GM19351 (cell line): Measurements from ENCODE around the gene MAT2B.
"Not testable (repeated sequence)": the region's sequence is repeated elsewhere in the genome, so short reads cannot be mapped to it uniquely, and the experiment has no call there.

ENCODE experiments used
- ATAC-seq: cut with Tn5 transposase; IDR thresholded peaks from one replicate; pipeline ENCODE4 v1.9.1; 2021; ENCODE audit warnings: mild to moderate bottlenecking, moderate library complexity; ENCODE audit not compliant: unreplicated experiment

Gene MAT2B

GRCh38 chr5:163503106-163504078, 2.0 kb upstream of the MAT2B start:
- no peak for ATAC-seq

- ATAC-seq = peak; percentile 3
Observed at GRCh38 chr5:163504079-163504931, 1.1 kb upstream of the MAT2B start.

GRCh38 chr5:163505049-163505367, 411 bp upstream of the MAT2B start:
- ATAC-seq = no peak

GRCh38 chr5:163506095-163506457, 657 bp downstream of the MAT2B start:
- peak; percentile 18 for ATAC-seq

DNA sequence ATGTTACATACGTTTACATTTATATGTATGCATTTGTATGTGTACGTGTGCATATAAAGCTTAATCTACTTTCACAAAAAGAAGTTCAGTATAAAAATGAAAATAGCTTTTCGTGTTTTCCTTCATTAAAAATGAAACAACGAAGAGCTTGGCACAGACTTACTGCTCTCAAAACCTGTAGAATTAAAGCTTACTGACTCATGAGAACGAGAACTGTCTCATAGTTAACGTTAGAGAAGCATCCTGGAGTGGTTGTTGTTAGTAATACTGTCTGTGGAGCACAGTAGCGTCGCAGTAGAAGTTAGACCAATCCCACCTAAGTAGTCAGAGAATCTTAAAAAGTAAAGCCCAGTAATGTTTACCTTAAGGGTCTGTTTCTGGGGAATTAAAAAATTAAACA, 1.3 kb downstream of the MAT2B start:
- no peak for ATAC-seq

DNA sequence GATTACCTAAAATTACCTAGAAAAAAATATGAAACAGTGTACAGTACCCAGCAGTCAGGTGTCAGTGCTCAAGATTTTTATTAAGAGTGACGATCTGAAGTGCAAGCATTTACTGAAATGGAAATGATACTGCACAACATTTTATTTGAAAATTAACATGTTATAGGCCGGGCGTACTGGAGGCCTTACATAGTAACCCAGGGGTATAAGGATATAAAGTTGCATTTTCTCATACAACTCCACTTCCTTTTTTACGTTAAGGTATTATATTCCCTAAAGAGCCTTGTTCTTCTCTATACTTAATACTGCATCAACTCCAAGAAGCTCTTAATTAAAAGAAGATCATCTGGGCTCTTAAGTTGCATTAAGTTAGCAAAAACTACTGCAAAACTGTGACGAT, 3.3 kb downstream of the MAT2B start:
- ATAC-seq = no peak

DNA sequence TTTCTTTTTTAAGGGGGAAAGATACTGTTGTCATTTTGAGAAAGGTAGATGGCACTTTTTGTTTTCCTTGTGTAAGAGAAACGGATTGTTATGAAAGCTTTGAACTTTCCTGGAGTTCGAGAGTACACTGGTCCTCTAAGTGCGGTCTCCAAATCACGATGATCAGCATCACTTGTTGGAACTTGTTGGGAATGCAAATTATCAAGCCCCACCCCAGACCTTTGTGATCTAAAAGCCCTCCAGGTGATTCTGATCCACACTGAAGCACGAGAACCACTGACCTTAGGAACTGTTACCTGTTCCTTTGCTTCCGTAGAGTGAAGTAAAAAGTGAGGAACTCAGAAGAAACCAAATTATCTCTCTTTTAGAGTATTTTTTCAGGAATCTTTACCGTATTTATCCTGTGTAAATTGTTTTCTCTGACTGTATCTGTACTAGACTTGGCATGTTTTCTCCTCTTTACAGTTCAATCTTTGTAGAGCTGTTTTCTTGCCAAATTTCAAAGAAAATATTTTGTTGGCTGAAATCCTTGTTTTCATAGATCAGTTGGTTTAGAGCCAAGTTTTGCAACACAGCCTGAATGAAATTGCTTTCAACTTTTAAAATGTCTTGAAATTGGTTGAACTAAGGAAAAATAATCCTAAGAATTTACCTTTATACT, 4.0 kb downstream of the MAT2B start:
- no peak for ATAC-seq

GRCh38 chr5:163512526-163512925, 7.1 kb downstream of the MAT2B start:
- no peak for ATAC-seq

GRCh38 chr5:163525096-163525495, 19.7 kb downstream of the MAT2B start:
- no peak for ATAC-seq

- no peak for ATAC-seq
Observed at GRCh38 chr5:163529698-163530097, 24.3 kb downstream of the MAT2B start.

- ATAC-seq = no peak
Observed at GRCh38 chr5:163531272-163531671, 25.9 kb downstream of the MAT2B start.

DNA sequence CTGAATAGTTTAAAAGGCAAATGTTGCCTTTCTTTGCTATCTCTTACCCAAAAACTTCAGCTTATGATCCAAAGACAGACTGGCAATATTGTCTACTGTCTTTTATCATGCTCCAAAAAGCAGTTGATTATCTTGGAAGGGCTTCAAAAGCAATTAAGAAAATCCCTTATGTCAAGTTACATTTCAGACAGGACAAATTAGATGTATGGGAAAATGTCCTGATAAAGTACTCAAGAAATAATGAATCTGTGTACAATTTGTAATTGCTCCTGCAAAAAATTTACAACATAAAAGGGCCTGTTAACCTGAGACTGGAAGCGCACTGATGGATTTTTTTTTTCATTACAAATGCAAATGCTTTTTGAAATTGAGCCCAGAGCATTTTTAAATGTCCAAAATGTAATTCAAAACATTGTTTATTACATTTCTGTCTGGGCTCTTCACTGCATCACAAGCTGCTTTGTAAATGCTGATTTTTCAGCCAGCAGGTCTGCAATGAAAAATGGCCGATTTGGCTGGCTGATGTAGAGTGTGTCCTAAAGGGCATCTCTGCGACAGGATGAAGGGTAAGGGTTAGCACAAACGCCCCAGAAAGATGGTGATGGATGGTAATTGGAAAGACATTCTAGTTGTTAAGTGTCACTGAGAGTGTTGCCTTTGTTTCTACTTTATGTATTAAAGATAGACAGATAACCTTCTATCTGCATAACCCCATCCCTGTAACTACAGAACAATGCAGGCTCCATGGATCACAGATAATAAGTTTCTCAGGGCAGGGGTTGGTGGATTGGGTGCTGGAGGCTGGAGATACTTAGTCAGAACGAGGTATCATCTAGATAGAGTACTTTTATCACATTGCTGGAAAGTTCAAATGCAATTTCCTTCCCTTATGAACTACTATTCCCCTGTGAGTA, 27.0 kb downstream of the MAT2B start:
- no peak for ATAC-seq

- ATAC-seq = no peak
Observed at GRCh38 chr5:163533223-163533622, 27.8 kb downstream of the MAT2B start.

- ATAC-seq = no peak
Observed at GRCh38 chr5:163534492-163535094, 29.2 kb downstream of the MAT2B start.

- ATAC-seq = no peak
Observed at GRCh38 chr5:163535290-163535689, 29.9 kb downstream of the MAT2B start.

- ATAC-seq = not testable (repeated sequence)
Observed at GRCh38 chr5:163536442-163536841, 31.0 kb downstream of the MAT2B start.

- no peak for ATAC-seq
Observed at GRCh38 chr5:163540696-163541095, 35.3 kb downstream of the MAT2B start.

DNA sequence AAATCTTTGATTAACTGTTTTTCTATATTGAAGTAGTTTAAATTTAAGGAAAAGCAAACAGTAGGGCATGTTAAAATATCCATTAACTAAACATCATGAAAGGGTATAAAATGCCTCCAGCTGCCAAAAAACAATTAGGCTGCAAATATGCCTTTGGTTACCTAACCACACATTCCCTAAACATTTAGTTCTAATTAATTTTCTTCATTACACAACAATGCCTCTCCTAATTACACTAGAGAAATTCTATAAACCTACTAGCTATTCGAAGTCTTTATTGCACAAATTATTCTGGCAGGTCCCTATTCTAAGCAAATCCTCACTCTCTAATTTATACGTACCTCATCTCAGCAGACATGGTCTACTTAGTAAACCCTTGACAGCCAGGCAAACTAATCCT, 37.4 kb downstream of the MAT2B start:
- no peak for ATAC-seq

DNA sequence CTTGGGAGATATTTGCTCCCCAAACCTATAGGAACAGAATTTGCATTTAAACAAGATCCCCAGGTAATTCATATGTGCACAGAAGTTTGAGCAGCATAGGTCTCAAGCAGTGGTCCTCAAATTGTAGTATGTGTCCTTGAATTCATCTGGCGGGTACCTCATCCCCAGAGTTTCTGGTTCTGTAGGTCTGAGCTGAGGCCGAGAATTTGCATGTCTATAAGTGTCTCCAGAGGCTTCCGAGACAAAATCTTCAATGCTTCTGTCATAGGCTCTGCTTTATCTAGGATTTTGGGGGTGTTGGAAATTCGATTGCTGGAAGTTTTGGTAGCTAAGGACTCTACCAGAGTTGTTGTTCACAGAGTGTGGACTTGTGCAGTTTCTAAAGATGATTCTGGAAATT, 38.6 kb downstream of the MAT2B start:
- ATAC-seq = no peak

DNA sequence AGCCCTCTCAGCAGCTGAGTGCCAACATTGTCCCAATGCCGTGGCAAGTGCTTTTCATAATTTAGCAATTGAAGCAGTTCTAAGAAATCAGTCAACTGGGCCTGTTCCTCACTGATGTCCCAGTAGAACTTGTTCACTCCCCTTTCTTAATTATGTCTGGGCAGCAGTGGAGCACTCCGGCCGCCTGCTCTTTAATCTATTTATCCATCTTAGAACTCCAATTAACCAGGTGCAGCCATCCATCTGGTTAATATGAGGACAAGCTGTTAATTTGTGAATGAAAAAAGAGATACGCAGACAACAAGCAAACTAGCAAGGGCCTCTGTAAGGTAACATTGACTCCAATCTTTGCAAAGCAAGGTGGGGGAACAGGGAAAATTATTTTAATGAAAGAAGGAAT, 39.4 kb downstream of the MAT2B start:
- ATAC-seq = no peak
